ENCODE data around the gene NID1.

Gene NID1

GRCh38 chr1:236021424-236022135 is 43.3 kb downstream of the NID1 start:
- TF ChIP-seq TAF1 (IDR thresholded peaks at IDR 0.05; ENCODE audit: low read depth) (no peak), TEAD4 (IDR thresholded peaks at IDR 0.05) (no peak), NFIC (IDR thresholded peaks at IDR 0.05) (no peak), TCF12 (IDR thresholded peaks at IDR 0.05; ENCODE audit: low read depth) (no peak), RAD21 (IDR thresholded peaks at IDR 0.05; ENCODE audit: low read depth) (no peak), EGR1 (IDR thresholded peaks at IDR 0.05) (no peak), YY1 (IDR thresholded peaks at IDR 0.05; ENCODE audit: low read depth) (no peak), ZBTB7A (IDR thresholded peaks at IDR 0.05; ENCODE audit: low read depth) (no peak), CREB1 (IDR thresholded peaks at IDR 0.05; ENCODE audit: low read depth) (no peak), MAX (IDR thresholded peaks at IDR 0.05) (no peak), USF1 (IDR thresholded peaks at IDR 0.05) (no peak), REST (IDR thresholded peaks at IDR 0.05; ENCODE audit: low read depth) (no peak)

GRCh38 chr1:236020359-236021219 is 44.3 kb downstream of the NID1 start:
- TF ChIP-seq REST (IDR thresholded peaks at IDR 0.05; ENCODE audit: low read depth) (no peak), CREB1 (IDR thresholded peaks at IDR 0.05; ENCODE audit: low read depth) (no peak), FOXM1 (IDR thresholded peaks at IDR 0.05; ENCODE audit: borderline replicate concordance, low read depth) (no peak), RAD21 (IDR thresholded peaks at IDR 0.05; ENCODE audit: low read depth) (no peak), TEAD4 (IDR thresholded peaks at IDR 0.05) (no peak), TCF12 (IDR thresholded peaks at IDR 0.05; ENCODE audit: low read depth) (no peak), YY1 (IDR thresholded peaks at IDR 0.05; ENCODE audit: low read depth) (no peak), ZBTB7A (IDR thresholded peaks at IDR 0.05; ENCODE audit: low read depth) (no peak), CEBPB (IDR thresholded peaks at IDR 0.05) (no peak), EGR1 (IDR thresholded peaks at IDR 0.05) (no peak)

- TF ChIP-seq USF1 (IDR thresholded peaks at IDR 0.05) (no peak), RAD21 (IDR thresholded peaks at IDR 0.05; ENCODE audit: low read depth) (no peak), ZBTB7A (IDR thresholded peaks at IDR 0.05; ENCODE audit: low read depth) (no peak), EP300 (IDR thresholded peaks at IDR 0.05; ENCODE audit: borderline replicate concordance) (no peak), YY1 (IDR thresholded peaks at IDR 0.05; ENCODE audit: low read depth) (no peak), TAF1 (IDR thresholded peaks at IDR 0.05; ENCODE audit: low read depth) (no peak), REST (IDR thresholded peaks at IDR 0.05; ENCODE audit: low read depth) (no peak), TCF12 (IDR thresholded peaks at IDR 0.05; ENCODE audit: low read depth) (no peak), MAX (IDR thresholded peaks at IDR 0.05) (no peak), CEBPB (IDR thresholded peaks at IDR 0.05) (no peak), TEAD4 (IDR thresholded peaks at IDR 0.05) (no peak), CREB1 (IDR thresholded peaks at IDR 0.05; ENCODE audit: low read depth) (no peak), FOXM1 (IDR thresholded peaks at IDR 0.05; ENCODE audit: borderline replicate concordance, low read depth) (no peak), EGR1 (IDR thresholded peaks at IDR 0.05) (no peak), NFIC (IDR thresholded peaks at IDR 0.05) (no peak)
Measured at GRCh38 chr1:236018885-236019453, 45.9 kb downstream of the NID1 start.
